WI38 (cell line): Measurements from ENCODE around the gene AGO4.
"Not testable (repeated sequence)": the region's sequence is repeated elsewhere in the genome, so short reads cannot be mapped to it uniquely, and the experiment has no call there.

Experiments used
- H3K4me3 ChIP-seq: 2 replicates; pipeline ENCODE4 v1.5.1; 2011; ENCODE audit warnings: low read depth, mild to moderate bottlenecking, control low read depth, low read length
- TF ChIP-seq, protein P1 (sequence below): IDR thresholded peaks from 2 replicates; pipeline ENCODE4 v1.5.1; 2012; ENCODE audit warnings: low read depth, mild to moderate bottlenecking, control low read depth, low read length

Gene AGO4

DNA sequence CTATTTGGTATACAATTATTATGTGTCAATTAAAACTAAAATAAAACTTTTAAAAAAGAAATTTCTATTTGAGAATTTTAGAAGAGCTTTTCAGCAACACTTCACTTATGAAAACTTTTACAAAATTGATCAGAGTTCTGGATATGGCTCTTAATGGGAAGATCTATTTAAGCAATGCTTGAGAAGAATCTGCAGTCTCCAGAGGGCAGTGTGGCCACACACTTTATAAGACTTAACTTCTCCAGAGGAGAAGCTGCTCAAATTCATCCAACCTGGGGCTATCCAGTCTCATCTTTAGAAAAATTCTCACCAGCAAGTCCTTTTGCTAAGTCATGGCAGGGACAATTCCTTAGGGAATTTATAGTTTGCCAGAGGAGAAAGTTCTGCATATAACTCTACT lies 50.0 kb downstream of the AGO4 start:
- TF ChIP-seq, protein P1, sequence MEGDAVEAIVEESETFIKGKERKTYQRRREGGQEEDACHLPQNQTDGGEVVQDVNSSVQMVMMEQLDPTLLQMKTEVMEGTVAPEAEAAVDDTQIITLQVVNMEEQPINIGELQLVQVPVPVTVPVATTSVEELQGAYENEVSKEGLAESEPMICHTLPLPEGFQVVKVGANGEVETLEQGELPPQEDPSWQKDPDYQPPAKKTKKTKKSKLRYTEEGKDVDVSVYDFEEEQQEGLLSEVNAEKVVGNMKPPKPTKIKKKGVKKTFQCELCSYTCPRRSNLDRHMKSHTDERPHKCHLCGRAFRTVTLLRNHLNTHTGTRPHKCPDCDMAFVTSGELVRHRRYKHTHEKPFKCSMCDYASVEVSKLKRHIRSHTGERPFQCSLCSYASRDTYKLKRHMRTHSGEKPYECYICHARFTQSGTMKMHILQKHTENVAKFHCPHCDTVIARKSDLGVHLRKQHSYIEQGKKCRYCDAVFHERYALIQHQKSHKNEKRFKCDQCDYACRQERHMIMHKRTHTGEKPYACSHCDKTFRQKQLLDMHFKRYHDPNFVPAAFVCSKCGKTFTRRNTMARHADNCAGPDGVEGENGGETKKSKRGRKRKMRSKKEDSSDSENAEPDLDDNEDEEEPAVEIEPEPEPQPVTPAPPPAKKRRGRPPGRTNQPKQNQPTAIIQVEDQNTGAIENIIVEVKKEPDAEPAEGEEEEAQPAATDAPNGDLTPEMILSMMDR: no peak

GRCh38 chr1:35860696-35861095 lies 52.9 kb downstream of the AGO4 start:
- H3K4me3 ChIP-seq: no peak overlapping the region
- TF ChIP-seq, protein P1: no peak

More for the DNA sequence above, 50.0 kb downstream of the AGO4 start:
- H3K4me3 ChIP-seq: no peak overlapping the region

DNA sequence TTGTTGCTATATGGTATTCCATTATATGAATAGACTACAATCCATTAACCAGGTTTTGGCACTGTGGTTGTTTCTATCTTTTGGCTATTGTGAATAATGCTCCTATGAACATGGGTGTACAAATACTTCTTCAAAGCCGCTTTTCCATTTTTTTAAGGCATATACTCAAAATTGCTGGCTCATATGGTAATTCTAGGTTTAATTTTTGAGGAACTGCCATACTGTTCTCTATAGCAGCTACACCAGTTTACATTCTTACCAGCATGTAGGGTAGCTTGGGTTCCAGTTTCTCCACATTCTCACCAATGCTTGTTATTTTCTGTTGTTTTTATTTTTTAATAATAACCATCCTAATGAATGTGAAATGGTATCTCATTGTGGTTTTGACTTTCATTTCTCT lies 55.3 kb downstream of the AGO4 start:
- no peak overlapping the region for H3K4me3 ChIP-seq
- TF ChIP-seq, protein P1: no peak

GRCh38 chr1:35863881-35864625 lies 56.2 kb downstream of the AGO4 start:
- H3K4me3 ChIP-seq: no peak overlapping the region
- TF ChIP-seq, protein P1: no peak

- no peak overlapping the region for H3K4me3 ChIP-seq
- TF ChIP-seq, protein P1: no peak
These were observed 57.0 kb downstream of the AGO4 start for GRCh38 chr1:35864813-35865212.

DNA sequence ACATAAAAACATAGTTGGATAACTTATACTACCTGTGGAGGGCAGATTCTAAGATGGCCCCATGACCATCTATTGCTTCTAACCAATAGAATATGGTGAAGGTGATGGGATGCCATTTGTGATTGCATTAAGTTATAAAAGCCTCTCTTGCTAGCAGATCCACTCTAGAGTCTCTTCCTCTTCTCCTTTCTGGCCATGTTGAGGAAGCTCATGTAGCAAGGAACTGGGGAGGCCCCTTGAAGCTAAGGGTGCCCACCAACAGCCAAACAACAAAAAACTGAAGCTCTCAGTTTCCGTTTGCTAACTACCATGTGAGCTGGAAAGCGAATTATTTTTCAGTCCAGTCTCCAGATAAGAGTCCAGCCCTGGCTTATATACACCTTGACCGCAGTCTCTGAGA lies 59.2 kb downstream of the AGO4 start:
- TF ChIP-seq, protein P1: no peak
- no peak overlapping the region for H3K4me3 ChIP-seq

GRCh38 chr1:35869245-35869950 lies 61.6 kb downstream of the AGO4 start:
- H3K4me3 ChIP-seq: not testable (repeated sequence)
